CD14-positive monocyte (primary cell): Measurements from ENCODE around the gene PODXL2. TPM values are rescaled to one million over a fixed set of nuclear protein-coding genes. Genes with fewer than 3 reads are reported as not detected.

Experiments
- DNase-seq, 3 donors: peaks; one replicate each; pipeline ENCODE4 v3.0.0-alpha.2; 2011 to 2022
- H2AFZ ChIP-seq: 2 replicates; pipeline ENCODE4 v1.6.0; 2012; ENCODE audit warnings: mild to moderate bottlenecking, low read depth, low read length, inconsistent platforms; ENCODE audit not compliant: insufficient read depth, poor library complexity, severe bottlenecking
- H3K27ac ChIP-seq, 2 donors: 1 replicate in 1 of 2; 2 replicates in 1 of 2; pipeline ENCODE4 v1.5.1; 2012 to 2013; ENCODE audit warnings: low read length in 2 of 2, control low read depth in 1 of 2, inconsistent platforms in 1 of 2, low read depth in 1 of 2, mild to moderate bottlenecking in 1 of 2
- H3K27me3 ChIP-seq, 2 donors: one replicate each; pipeline versions ENCODE4 v1.6.0 to v1.6.1; 2011 to 2013; ENCODE audit warnings: low read length in 2 of 2; ENCODE audit not compliant: control insufficient read depth in 2 of 2, insufficient read depth in 2 of 2
- H3K36me3 ChIP-seq, 2 donors: replicated peaks in 1 of 2; 1 replicate in 1 of 2; 2 replicates in 1 of 2; pipeline versions ENCODE4 v1.5.1 to v1.6.1; 2012 to 2013; ENCODE audit warnings: low read length in 2 of 2, control low read depth in 1 of 2, inconsistent platforms in 1 of 2, mild to moderate bottlenecking in 1 of 2; ENCODE audit not compliant: insufficient read depth in 2 of 2, control insufficient read depth in 1 of 2
- H3K4me1 ChIP-seq, 2 donors: 1 replicate in 1 of 2; 2 replicates in 1 of 2; pipeline versions ENCODE4 v1.5.1 to v1.6.1; 2012 to 2013; ENCODE audit warnings: low read length in 2 of 2, control low read depth in 1 of 2, inconsistent platforms in 1 of 2, mild to moderate bottlenecking in 1 of 2, moderate library complexity in 1 of 2; ENCODE audit not compliant: insufficient read depth in 2 of 2, control insufficient read depth in 1 of 2
- H3K4me2 ChIP-seq: replicated peaks from 2 replicates; pipeline ENCODE3; 2012; ENCODE audit warnings: low read length, moderate library complexity, mild to moderate bottlenecking; ENCODE audit not compliant: poor library complexity, severe bottlenecking; ENCODE audit errors: extremely low read depth
- H3K4me3 ChIP-seq, 3 experiments: fragments of 200-600 bp in 1 of 3; sonication (generic) in 1 of 3; replicated peaks in 1 of 3; 1 replicate in 2 of 3; 2 replicates in 1 of 3; pipeline ENCODE4 v1.5.1; 2011 to 2013; ENCODE audit warnings: low read length in 3 of 3, mild to moderate bottlenecking in 3 of 3, control low read depth in 2 of 3, low read depth in 2 of 3, inconsistent platforms in 1 of 3, moderate library complexity in 1 of 3
- H3K79me2 ChIP-seq: 2 replicates; pipeline ENCODE4 v1.6.0; 2012; ENCODE audit warnings: mild to moderate bottlenecking, control low read depth, inconsistent platforms, low read length, moderate library complexity; ENCODE audit not compliant: insufficient read depth
- H3K9ac ChIP-seq: 2 replicates; pipeline ENCODE4 v1.6.0; 2017; ENCODE audit warnings: low read length, mild to moderate bottlenecking; ENCODE audit not compliant: insufficient read depth, poor library complexity, severe bottlenecking
- H3K9me3 ChIP-seq, 2 donors: replicated peaks in 1 of 2; 1 replicate in 1 of 2; 2 replicates in 1 of 2; pipeline versions ENCODE4 v1.5.1 to v1.6.1; 2012 to 2013; ENCODE audit warnings: low read length in 2 of 2, control low read depth in 1 of 2; ENCODE audit not compliant: control insufficient read depth in 1 of 2, insufficient read depth in 1 of 2
- H4K20me1 ChIP-seq: 2 replicates; pipeline ENCODE4 v1.6.0; 2012; ENCODE audit warnings: mild to moderate bottlenecking, low read length, control low read depth, moderate library complexity; ENCODE audit not compliant: insufficient read depth
- H3K27ac Mint-ChIP-seq, 7 donors: one replicate each; pipeline ENCODE4 v1.8.0; 2020; ENCODE audit warnings: mild to moderate bottlenecking in 7 of 7, mixed read lengths in 7 of 7, moderate library complexity in 6 of 7, inconsistent platforms in 2 of 7
- H3K27me3 Mint-ChIP-seq, 3 donors: one replicate each; pipeline ENCODE4 v1.8.0; 2021 to 2022; ENCODE audit warnings: low read depth in 3 of 3, mild to moderate bottlenecking in 3 of 3, mixed read lengths in 3 of 3, moderate library complexity in 3 of 3, inconsistent platforms in 1 of 3
- H3K36me3 Mint-ChIP-seq, 2 donors: one replicate each; pipeline ENCODE4 v1.8.0; 2020; ENCODE audit warnings: mixed read lengths in 2 of 2, inconsistent platforms in 1 of 2, mild to moderate bottlenecking in 1 of 2
- H3K4me1 Mint-ChIP-seq: one replicate; pipeline ENCODE4 v1.8.0; 2020; ENCODE audit warnings: mild to moderate bottlenecking, mixed read lengths
- H3K4me3 Mint-ChIP-seq, 2 donors: one replicate each; pipeline ENCODE4 v1.8.0; 2020; ENCODE audit warnings: mild to moderate bottlenecking in 2 of 2, mixed read lengths in 2 of 2, moderate library complexity in 1 of 2
- H3K9me3 Mint-ChIP-seq, 7 donors: one replicate each; pipeline ENCODE4 v1.8.0; 2020 to 2022; ENCODE audit warnings: mixed read lengths in 7 of 7, mild to moderate bottlenecking in 6 of 7, moderate library complexity in 6 of 7, inconsistent platforms in 2 of 7
- CTCF ChIP-seq: fragments of 200-600 bp; IDR thresholded peaks from one replicate; pipeline ENCODE4 v1.8.0; 2022; ENCODE audit warnings: antibody characterized with exemption, mild to moderate bottlenecking
- WGBS: methylation state at CpG from one replicate; pipeline ENCODE4 v1.1.5; 2013; ENCODE audit warnings: missing lambda C conversion rate; ENCODE audit not compliant: insufficient coverage; 5-methylcytosine and 5-hydroxymethylcytosine counted together
- intact Hi-C, 2 donors: fragments of 100-400 bp; cut with micrococcal nuclease; formaldehyde crosslinking; loops; one replicate each; pipeline versions ENCODE4 v1.15.0 to v1.15.1; 2023
- polyA minus RNA-seq: library from RNA; depleted of rRNA, polyadenylated mRNA; stranded (reverse); fragments of >200 nt; gene quantifications from 2 replicates; pipeline ENCODE4 v1.2.3, GENCODE V29; 2012
- polyA plus RNA-seq, 3 donors: library from polyadenylated mRNA; depleted of rRNA in 1 of 3; unstranded in 2 of 3; stranded (reverse) in 1 of 3; fragments of 300-500 nt in 2 of 3; fragments of >200 nt in 1 of 3; fragmentation: Illumina TruSeq in 2 of 3; gene quantifications; 1 replicate in 2 of 3; 2 replicates in 1 of 3; pipeline ENCODE4 v1.2.3, GENCODE V29; 2012 to 2021
- total RNA-seq, 12 experiments: library from RNA in 1 of 12; stranded (reverse) in 1 of 12; fragments of 120-200 nt in 1 of 12; gene quantifications; one replicate each; pipeline ENCODE4 v1.2.4 and lab custom pipeline; 2013 to 2026; ENCODE audit warnings: mixed read lengths in 6 of 12, inconsistent platforms in 1 of 12

The PODXL2 gene
- 0.42 TPM for total RNA-seq (2013)
- polyA plus RNA-seq, result under 1 TPM; 0.33 to 0.64 (median 0.43) TPM
- polyA minus RNA-seq, result 0.42 and 1.8 TPM in 2 replicates
- total RNA-seq (lab: John Stamatoyannopoulos, UW), result 0.34 to 10.8 (median 0.91) reads per million in 11 experiments

GRCh38 chr3:127628788-127629466 is at the start of gene PODXL2:
PODXL2 (plus strand) TSS chr3:127629185; CDS start chr3:127629220, 35 bp downstream.
- no peak for TF ChIP-seq CTCF
- H3K9me3 Mint-ChIP-seq, result peaks cover 0 to 13% (median 9%) of the 10 kb centered on the region in 7 donors
- H2AFZ ChIP-seq, result peak within 1 kb of the TSS; percentile 63
- H4K20me1 ChIP-seq, result no peaks in the 10 kb centered on the region
- H3K4me3 Mint-ChIP-seq, result peak within 1 kb of the TSS; percentile 82 to 93
- peak within 1 kb of the TSS; percentile 21 to 72 (median 26) for H3K4me3 ChIP-seq
- H3K4me2 ChIP-seq, result peak within 1 kb of the TSS; percentile 85
- H3K27me3 Mint-ChIP-seq, result peaks cover 55 to 60% (median 57%) of the 10 kb centered on the region in 3 donors
- H3K4me1 ChIP-seq, result peaks cover 11 to 13% of the 10 kb centered on the region in 2 donors
- intact Hi-C loops, result no loop called here
- no peak within 1 kb of the TSS for H3K27ac ChIP-seq
- no peak within 1 kb of the TSS for H3K9ac ChIP-seq
- H3K4me1 Mint-ChIP-seq, result peaks cover 15% of the 10 kb centered on the region
- H3K36me3 ChIP-seq, result no peaks in the 10 kb centered on the region
- no peaks in the 10 kb centered on the region for H3K9me3 ChIP-seq
- H3K36me3 Mint-ChIP-seq, result peaks cover 3 to 12% of the 10 kb centered on the region in 2 donors
- no peaks in the 10 kb centered on the region for H3K79me2 ChIP-seq
- WGBS, result 6% methylated on average over 105 of the region's 105 CpGs
- H3K27ac Mint-ChIP-seq, result peak within 1 kb of the TSS in 3 of 7 donors; percentile 30 to 70 (median 54)
- DNase-seq, result peak; percentile 18 to 60 (median 30)
- H3K27me3 ChIP-seq, result peaks cover 32 to 48% of the 10 kb centered on the region in 2 donors

GRCh38 chr3:127580327-127581060 is 48.5 kb upstream of the PODXL2 start:
- 92% methylated on average over 8 of the region's 11 CpGs for WGBS
- Mint-ChIP-seq H3K9me3 (no peaks in the 10 kb centered on the region), H3K4me3 (no peak overlapping the region)

More at GRCh38 chr3:127580327-127581060, 48.5 kb upstream of the PODXL2 start:
- Histone ChIP-seq H4K20me1 (peaks cover 90% of the 10 kb centered on the region), H3K9me3 (no peaks in the 10 kb centered on the region), H3K27ac (peak overlapping the region in 1 of 2 donors; percentile 5), H2AFZ (no peak overlapping the region), H3K79me2 (peaks cover 43% of the 10 kb centered on the region), H3K4me2 (no peak overlapping the region), H3K4me1 (peaks cover 4% of the 10 kb centered on the region in 2 donors), H3K4me3 (no peak overlapping the region), H3K27me3 (no peaks in the 10 kb centered on the region), H3K9ac (no peak overlapping the region), H3K36me3 (peaks cover 40 to 56% of the 10 kb centered on the region in 2 donors)
- no peak for DNase-seq
- peaks cover 26 to 57% of the 10 kb centered on the region in 2 donors for H3K36me3 Mint-ChIP-seq
- no peak for TF ChIP-seq CTCF
- intact Hi-C loops, result loop anchor here in 1 of 2 donors (10.0 kb wide), 1 partner anchor 54 kb away; no protein-coding TSS in a partner anchor
- peaks cover 0 to 1% (median 0%) of the 10 kb centered on the region in 3 donors for H3K27me3 Mint-ChIP-seq
- H3K27ac Mint-ChIP-seq, result peak overlapping the region in 1 of 7 donors; percentile 50
- H3K4me1 Mint-ChIP-seq, result peaks cover 16% of the 10 kb centered on the region
